PC-9 (cell line): Measurements from ENCODE around the gene CAMKMT. TPM values are rescaled to one million over a fixed set of nuclear protein-coding genes. Genes with fewer than 3 reads are reported as not detected.

Source experiments
- BruUV-seq: library from RNA; stranded (reverse); fragments of 400-500 nt; replicated peaks from 2 replicates; lab custom pipeline; 2021; lab: Mats Ljungman, UMichigan
- CTCF ChIA-PET: fragments of 300-600 bp; sonication (Branson Sonifier 250); formaldehyde crosslinking; loops from one replicate; lab custom pipeline; 2022; ENCODE audit warnings: antibody characterized with exemption; lab: Charles Lee
- POLR2A ChIA-PET: fragments of 300-600 bp; sonication (Branson Sonifier 250); formaldehyde crosslinking; loops from one replicate; lab custom pipeline; 2022; ENCODE audit warnings: antibody characterized with exemption; ENCODE audit not compliant: unreplicated experiment; lab: Charles Lee
- DNase-seq, 2 experiments: peaks; one replicate each; pipeline versions ENCODE4 v3.0.0 to v3.0.0-alpha.2; 2015 to 2022; ENCODE audit warnings: mixed read lengths in 1 of 2
- H2AFZ ChIP-seq: fragments of 200-600 bp; sonication (generic); 2 replicates; pipeline ENCODE4 v1.8.1; 2017; ENCODE audit warnings: antibody characterized with exemption
- H3F3A ChIP-seq: fragments of 200-600 bp; sonication (generic); 2 replicates; pipeline ENCODE4 v1.8.1; 2017; ENCODE audit warnings: antibody characterized with exemption, mild to moderate bottlenecking, low read depth; ENCODE audit not compliant: insufficient read depth
- H3K27ac ChIP-seq: fragments of 200-600 bp; sonication (generic); 2 replicates; pipeline ENCODE4 v1.6.1; 2016; ENCODE audit warnings: mixed run types
- H3K27me3 ChIP-seq: fragments of 200-600 bp; sonication (generic); 2 replicates; pipeline ENCODE4 v1.6.1; 2016; ENCODE audit warnings: low read depth, mixed run types; ENCODE audit not compliant: insufficient read depth
- H3K36me3 ChIP-seq: fragments of 200-600 bp; sonication (generic); 2 replicates; pipeline ENCODE4 v1.6.1; 2016; ENCODE audit warnings: low read depth, mixed run types
- H3K4me1 ChIP-seq: fragments of 200-600 bp; sonication (generic); replicated peaks from 2 replicates; pipeline ENCODE4 v1.6.1; 2016; ENCODE audit warnings: mixed run types; ENCODE audit not compliant: insufficient read depth
- H3K4me2 ChIP-seq: fragments of 200-600 bp; sonication (generic); 2 replicates; pipeline ENCODE4 v1.6.1; 2017; ENCODE audit warnings: mixed run types
- H3K4me3 ChIP-seq: fragments of 200-600 bp; sonication (generic); 2 replicates; pipeline ENCODE4 v1.6.1; 2016; ENCODE audit warnings: mixed run types
- H3K79me2 ChIP-seq: fragments of 200-600 bp; sonication (generic); 2 replicates; pipeline ENCODE4 v1.6.1; 2017; ENCODE audit warnings: low read depth, mixed run types
- H3K9me2 ChIP-seq: fragments of 200-600 bp; sonication (generic); 2 replicates; pipeline ENCODE4 v1.8.1; 2017; ENCODE audit warnings: mild to moderate bottlenecking; ENCODE audit not compliant: insufficient read depth
- H3K9me3 ChIP-seq: fragments of 200-600 bp; sonication (generic); 2 replicates; pipeline ENCODE4 v1.8.1; 2016; ENCODE audit warnings: low read depth; ENCODE audit not compliant: insufficient read depth
- H4K20me1 ChIP-seq: fragments of 200-600 bp; sonication (generic); 2 replicates; pipeline ENCODE4 v1.8.1; 2017; ENCODE audit not compliant: insufficient read depth
- EZH2 ChIP-seq: fragments of 200-600 bp; sonication (generic); IDR thresholded peaks from 2 replicates; pipeline ENCODE4 v1.8.0; 2017; ENCODE audit warnings: antibody characterized with exemption, low read depth
- intact Hi-C: fragments of 100-400 bp; cut with micrococcal nuclease; formaldehyde crosslinking; loops from one replicate; pipeline ENCODE4 v1.10.0; 2022; ENCODE audit not compliant: unreplicated experiment
- total RNA-seq: library from RNA; stranded (reverse); gene quantifications from 2 replicates; pipeline ENCODE4 v1.2.3, GENCODE V29; 2021
- TF ChIP-seq, protein P1 (sequence below): fragments of 200-600 bp; sonication (generic); conservative IDR thresholded peaks from 2 replicates; pipeline ENCODE4 v1.6.1; 2017; ENCODE audit warnings: mixed run types, antibody characterized with exemption, mild to moderate bottlenecking, moderate library complexity

Gene CAMKMT
- total RNA-seq, 1 experiment from 2014 or later = 17.9 TPM

DNA sequence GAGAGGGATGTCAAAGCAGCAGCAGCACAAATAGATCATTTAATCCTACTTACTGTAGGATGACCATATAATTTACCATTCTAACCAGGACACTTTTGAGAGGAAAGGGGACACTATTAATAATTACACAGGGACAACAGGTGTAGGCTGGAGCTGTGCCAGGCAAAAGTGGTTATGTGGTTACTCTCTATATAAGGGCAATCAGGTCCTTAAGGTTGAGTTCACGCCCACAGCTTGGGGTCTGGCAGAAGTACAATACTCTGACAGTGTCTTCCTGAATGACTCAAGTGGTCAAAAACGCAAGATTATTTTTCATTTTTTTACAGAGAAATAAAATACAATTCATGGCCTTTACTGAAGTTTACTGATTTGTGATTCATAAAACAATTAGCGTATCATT lies 3.2 kb upstream of the CAMKMT start:
- Histone ChIP-seq H3K4me3 (no peak overlapping the region), H3K4me1 (peaks cover 32% of the 10 kb centered on the region), H2AFZ (no peak overlapping the region), H3K27ac (no peak overlapping the region), H3K4me2 (peak overlapping the region; percentile 26), H3K27me3 (no peaks in the 10 kb centered on the region), H3K9me3 (no peaks in the 10 kb centered on the region), H3F3A (peaks cover 10% of the 10 kb centered on the region; the same call in 1 of the 2 replicates), H4K20me1 (0 out of 2 replicates have a peak, but pooled peaks cover 17% of the 10 kb centered on the region), H3K79me2 (peaks cover 47% of the 10 kb centered on the region), H3K9me2 (no peaks in the 10 kb centered on the region), H3K36me3 (peaks cover 4% of the 10 kb centered on the region; the same call in 1 of the 2 replicates)
- BruUV-seq = no TSS peak
- TF ChIP-seq EZH2 = no peak
- TF ChIP-seq, protein P1, sequence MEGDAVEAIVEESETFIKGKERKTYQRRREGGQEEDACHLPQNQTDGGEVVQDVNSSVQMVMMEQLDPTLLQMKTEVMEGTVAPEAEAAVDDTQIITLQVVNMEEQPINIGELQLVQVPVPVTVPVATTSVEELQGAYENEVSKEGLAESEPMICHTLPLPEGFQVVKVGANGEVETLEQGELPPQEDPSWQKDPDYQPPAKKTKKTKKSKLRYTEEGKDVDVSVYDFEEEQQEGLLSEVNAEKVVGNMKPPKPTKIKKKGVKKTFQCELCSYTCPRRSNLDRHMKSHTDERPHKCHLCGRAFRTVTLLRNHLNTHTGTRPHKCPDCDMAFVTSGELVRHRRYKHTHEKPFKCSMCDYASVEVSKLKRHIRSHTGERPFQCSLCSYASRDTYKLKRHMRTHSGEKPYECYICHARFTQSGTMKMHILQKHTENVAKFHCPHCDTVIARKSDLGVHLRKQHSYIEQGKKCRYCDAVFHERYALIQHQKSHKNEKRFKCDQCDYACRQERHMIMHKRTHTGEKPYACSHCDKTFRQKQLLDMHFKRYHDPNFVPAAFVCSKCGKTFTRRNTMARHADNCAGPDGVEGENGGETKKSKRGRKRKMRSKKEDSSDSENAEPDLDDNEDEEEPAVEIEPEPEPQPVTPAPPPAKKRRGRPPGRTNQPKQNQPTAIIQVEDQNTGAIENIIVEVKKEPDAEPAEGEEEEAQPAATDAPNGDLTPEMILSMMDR = no peak
- intact Hi-C loops = no loop called here
- peak; percentile 49 to 55 for DNase-seq
- ChIA-PET CTCF (no interaction called here), POLR2A (no interaction called here)

DNA sequence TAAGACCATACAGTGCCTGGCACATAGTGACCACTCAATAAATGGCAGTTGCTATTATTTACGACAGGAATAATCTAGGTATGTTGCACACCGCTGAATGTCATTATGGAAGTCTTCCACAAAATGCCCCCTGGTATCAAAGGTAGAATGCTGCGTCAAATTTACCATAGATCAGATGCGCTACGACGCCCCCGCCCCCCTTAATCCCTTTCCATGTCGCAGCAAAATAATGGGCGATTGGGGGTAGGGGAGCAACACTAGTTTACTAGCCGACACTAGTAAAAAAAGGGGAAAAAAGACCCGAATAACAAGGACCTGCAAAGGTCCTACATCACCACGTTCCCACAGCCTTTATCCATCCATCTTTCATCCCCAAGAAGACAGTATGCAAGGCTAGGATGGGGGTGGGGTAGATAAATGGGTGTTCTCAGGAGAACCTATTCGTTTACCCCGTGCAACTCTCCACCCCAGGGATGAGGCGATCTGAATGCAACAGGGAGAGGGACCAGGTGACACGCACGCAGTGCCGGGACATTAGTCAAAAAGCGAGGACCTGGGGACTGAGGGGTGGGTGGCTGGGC lies 908 bp upstream of the CAMKMT start:
- Histone ChIP-seq H3F3A (peaks cover 10% of the 10 kb centered on the region; the same call in 1 of the 2 replicates), H3K79me2 (peaks cover 63% of the 10 kb centered on the region), H3K9me2 (no peaks in the 10 kb centered on the region), H3K9me3 (no peaks in the 10 kb centered on the region), H3K4me3 (peak overlapping the region; percentile 67), H3K4me2 (peak overlapping the region; percentile 96), H3K27me3 (no peaks in the 10 kb centered on the region), H3K27ac (peak overlapping the region; percentile 88), H3K36me3 (peaks cover 4% of the 10 kb centered on the region; the same call in 1 of the 2 replicates), H2AFZ (peak overlapping the region; percentile 98), H3K4me1 (peaks cover 32% of the 10 kb centered on the region), H4K20me1 (0 out of 2 replicates have a peak, but pooled peaks cover 14% of the 10 kb centered on the region)
- ChIA-PET CTCF (interaction anchor here (0.6 to 0.8 kb wide), 2 partner anchors 119 to 824 kb away, joined by 3 read pairs; no protein-coding TSS in a partner anchor), POLR2A (interaction anchor here (0.5 to 0.7 kb wide), 4 partner anchors 55 to 1218 kb away, joined by 3 to 11 read pairs (median 3); no protein-coding TSS in a partner anchor)
- BruUV-seq = TSS peak; percentile 77
- DNase-seq = no peak
- TF ChIP-seq EZH2 = no peak
- TF ChIP-seq, protein P1 = no peak
- intact Hi-C loops = no loop called here

DNA sequence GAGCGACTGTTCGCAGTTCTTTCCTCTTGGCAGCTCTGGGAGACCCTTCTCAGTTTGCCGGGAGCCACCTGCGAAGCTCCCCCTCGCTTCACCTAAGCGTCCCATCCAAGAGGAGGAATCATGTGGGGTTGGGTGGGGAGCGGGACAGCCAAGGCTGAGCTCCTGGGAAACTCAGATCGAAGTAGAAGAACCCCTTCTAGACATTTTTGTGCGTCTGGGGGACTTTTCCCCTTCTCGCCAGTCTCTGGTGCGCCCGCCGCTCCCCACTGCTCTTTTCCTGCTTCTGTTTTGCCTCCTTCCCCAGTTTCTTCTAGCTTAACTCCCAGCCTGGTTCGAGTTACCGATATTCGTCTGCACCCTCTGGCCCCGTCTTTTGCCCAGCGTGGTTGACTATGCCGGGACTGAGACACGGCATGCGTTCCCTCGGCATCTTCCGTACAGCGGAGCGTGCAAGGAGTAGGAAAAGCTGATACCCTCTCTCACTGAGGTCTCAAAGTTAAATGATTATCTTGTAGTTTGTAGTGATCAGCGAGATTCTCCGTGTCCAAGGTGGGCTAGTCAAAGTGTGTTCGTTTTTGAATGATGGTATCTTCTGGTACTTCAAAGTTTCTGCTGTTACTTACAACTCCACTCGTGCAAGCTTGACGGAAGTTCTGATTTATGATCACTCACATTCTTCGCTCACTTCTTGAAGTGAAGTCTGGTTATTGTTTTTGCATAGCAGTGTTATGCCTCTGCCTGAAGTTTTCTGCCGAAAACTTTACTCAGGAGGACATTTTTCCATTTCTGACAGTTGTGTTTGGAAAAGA lies 664 bp downstream of the CAMKMT start:
- Histone ChIP-seq H3K9me3 (no peaks in the 10 kb centered on the region), H3K4me1 (peaks cover 32% of the 10 kb centered on the region), H3F3A (peaks cover 10% of the 10 kb centered on the region; the same call in 1 of the 2 replicates), H3K27ac (peak overlapping the region; percentile 25), H3K4me3 (peak overlapping the region; percentile 67), H3K36me3 (0 out of 2 replicates have a peak, but pooled peaks cover 4% of the 10 kb centered on the region), H3K4me2 (peak overlapping the region; percentile 96), H3K9me2 (no peaks in the 10 kb centered on the region), H3K79me2 (peaks cover 63% of the 10 kb centered on the region), H2AFZ (peak overlapping the region; percentile 98), H4K20me1 (0 out of 2 replicates have a peak, but pooled peaks cover 13% of the 10 kb centered on the region), H3K27me3 (no peaks in the 10 kb centered on the region)
- no peak for TF ChIP-seq EZH2
- TF ChIP-seq, protein P1 = no peak
- ChIA-PET POLR2A (interaction anchor here (0.7 kb wide), 3 partner anchors 385 to 879 kb away, joined by 4 to 6 read pairs (median 4); no protein-coding TSS in a partner anchor), CTCF (interaction anchor here (1.6 kb wide), 1 partner anchor 118 kb away, joined by 17 read pairs; no protein-coding TSS in a partner anchor)
- DNase-seq = peak in 1 of 2 experiments; percentile 53
- intact Hi-C loops = loop anchor here (1.0 kb wide), 1 partner anchor 366 kb away; no protein-coding TSS in a partner anchor
- TSS peak; percentile 49 for BruUV-seq
